ENCODE results near the gene UBE4A.

DNA sequence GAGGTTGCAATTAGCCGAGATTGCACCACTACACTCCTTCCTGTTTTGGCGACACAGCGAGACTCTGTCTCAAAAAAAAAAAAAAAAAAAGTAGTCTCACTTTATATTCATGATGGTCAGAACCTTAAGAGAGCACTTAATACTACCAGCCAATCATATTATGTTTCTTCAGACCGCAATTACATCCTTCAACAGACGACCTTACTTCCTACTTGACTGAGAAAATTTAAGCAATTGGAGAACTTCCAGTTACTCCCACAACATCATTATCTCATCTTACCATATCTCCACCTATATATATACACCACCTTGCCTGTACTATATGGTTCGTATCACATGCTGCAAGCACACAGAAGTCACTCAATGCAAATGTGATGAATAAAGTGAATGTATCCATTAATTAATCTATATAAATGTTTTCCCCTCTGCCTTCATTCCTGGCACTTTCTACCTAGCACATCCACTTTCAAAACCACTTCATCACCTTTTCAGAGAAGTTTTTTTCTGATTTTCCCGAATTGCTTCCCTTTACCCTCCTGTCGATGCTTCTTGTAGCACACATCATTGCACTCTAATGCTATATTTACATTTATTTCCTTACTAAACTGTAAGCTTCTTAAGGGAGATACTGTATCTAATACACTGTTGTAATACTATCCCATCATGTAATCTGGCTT lies 55.8 kb downstream of the UBE4A start:
- TF ChIP-seq, protein P1, sequence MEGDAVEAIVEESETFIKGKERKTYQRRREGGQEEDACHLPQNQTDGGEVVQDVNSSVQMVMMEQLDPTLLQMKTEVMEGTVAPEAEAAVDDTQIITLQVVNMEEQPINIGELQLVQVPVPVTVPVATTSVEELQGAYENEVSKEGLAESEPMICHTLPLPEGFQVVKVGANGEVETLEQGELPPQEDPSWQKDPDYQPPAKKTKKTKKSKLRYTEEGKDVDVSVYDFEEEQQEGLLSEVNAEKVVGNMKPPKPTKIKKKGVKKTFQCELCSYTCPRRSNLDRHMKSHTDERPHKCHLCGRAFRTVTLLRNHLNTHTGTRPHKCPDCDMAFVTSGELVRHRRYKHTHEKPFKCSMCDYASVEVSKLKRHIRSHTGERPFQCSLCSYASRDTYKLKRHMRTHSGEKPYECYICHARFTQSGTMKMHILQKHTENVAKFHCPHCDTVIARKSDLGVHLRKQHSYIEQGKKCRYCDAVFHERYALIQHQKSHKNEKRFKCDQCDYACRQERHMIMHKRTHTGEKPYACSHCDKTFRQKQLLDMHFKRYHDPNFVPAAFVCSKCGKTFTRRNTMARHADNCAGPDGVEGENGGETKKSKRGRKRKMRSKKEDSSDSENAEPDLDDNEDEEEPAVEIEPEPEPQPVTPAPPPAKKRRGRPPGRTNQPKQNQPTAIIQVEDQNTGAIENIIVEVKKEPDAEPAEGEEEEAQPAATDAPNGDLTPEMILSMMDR (IDR thresholded peaks at IDR 0.05), result no peak
- no peak for TF ChIP-seq POLR2AphosphoS5 (IDR thresholded peaks at IDR 0.05)
- no peak for TF ChIP-seq POLR2A (IDR thresholded peaks at IDR 0.05)
- TF ChIP-seq EP300 (IDR thresholded peaks at IDR 0.05), result no peak
